GM12878 (cell line): ENCODE measurements around the gene SQSTM1. TPM values are rescaled to one million over a fixed set of nuclear protein-coding genes. Genes with fewer than 3 reads are reported as not detected.

Experiments used
- BHLHE40 ChIP-seq, 2 experiments: fragments of 450-650 bp in 1 of 2; IDR thresholded peaks; 2 replicates each; pipeline ENCODE4 v1.6.1; 2011 to 2017; ENCODE audit warnings: low read depth in 2 of 2, borderline replicate concordance in 1 of 2, improper control_type of control experiment in 1 of 2, low read length in 1 of 2, mild to moderate bottlenecking in 1 of 2
- CTCF ChIP-seq, 3 experiments: IDR thresholded peaks in 2 of 3; conservative IDR thresholded peaks in 1 of 3; 2 replicates each; pipeline ENCODE4 v1.5.1; 2011; ENCODE audit warnings: low read depth in 3 of 3, low read length in 3 of 3, mild to moderate bottlenecking in 3 of 3, control low read depth in 2 of 3, moderate library complexity in 2 of 3, inconsistent platforms in 1 of 3, mixed read lengths in 1 of 3; ENCODE audit not compliant: control insufficient read depth in 2 of 3, insufficient read depth in 1 of 3; ENCODE audit errors: extremely low read depth in 1 of 3
- PRDM15 ChIP-seq: fragments of 450-650 bp; formaldehyde crosslinking; IDR thresholded peaks from 2 replicates; pipeline ENCODE4 v1.4.0; 2020; ENCODE audit warnings: mild to moderate bottlenecking, moderate library complexity
- USF2 ChIP-seq: IDR thresholded peaks from 2 replicates; pipeline ENCODE4 v1.6.1; 2011; ENCODE audit warnings: low read depth, low read length, improper control_type of control experiment, borderline replicate concordance
- ZBTB4 ChIP-seq: fragments of 450-650 bp; formaldehyde crosslinking; IDR thresholded peaks from 2 replicates; pipeline ENCODE4 v1.4.0; 2022; ENCODE audit warnings: mild to moderate bottlenecking, moderate library complexity
- ZNF592 ChIP-seq: fragments of 450-650 bp; IDR thresholded peaks from 2 replicates; pipeline ENCODE4 v1.6.1; 2017; ENCODE audit warnings: mild to moderate bottlenecking, moderate library complexity
- polyA plus RNA-seq, 11 experiments: library from polyadenylated mRNA; depleted of rRNA in 4 of 11; unstranded in 6 of 11; stranded (reverse) in 5 of 11; fragments of >200 nt; fragmentation: Nextera tagmentation in 4 of 11; fragmentation: Illumina TruSeq in 1 of 11; extraction: Ambion mirVana in 4 of 11; extraction: Trizol in 1 of 11; gene quantifications; 1 replicate in 1 of 11; 2 replicates in 10 of 11; pipeline versions ENCODE4 v1.2.1 to v1.2.3, GENCODE V29; 2011 to 2016; ENCODE audit warnings: inconsistent platforms in 2 of 11, missing spikeins in 2 of 11, low read depth in 1 of 11
- total RNA-seq, 4 experiments: library from RNA; depleted of rRNA in 3 of 4; stranded (reverse); fragments of >200 nt in 3 of 4; fragmentation: Illumina TruSeq in 1 of 4; extraction: Trizol in 1 of 4; gene quantifications; 2 replicates each; pipeline versions ENCODE4 v1.2.1 to v1.2.3, GENCODE V29; 2013 to 2021

The SQSTM1 gene
- total and polyA plus RNA-seq, 10 of the 15 experiments (the other 5 are each of a cell fraction or from before 2014, with no cell fraction given), result 6.3 to 138 (median 62.1) TPM

GRCh38 chr5:179854356-179854755, 33.7 kb downstream of the SQSTM1 start (continued):
- no peak for TF ChIP-seq PRDM15 (CRISPR knock-in tag)
- TF ChIP-seq ZBTB4 (CRISPR knock-in tag), result no peak
- TF ChIP-seq USF2, result no peak
- no peak for TF ChIP-seq BHLHE40 (IDR thresholded peaks at IDR 0.05; ENCODE audit: borderline replicate concordance in 1 of 2, low read depth in 2 of 2, low read length in 1 of 2)
- no peak for TF ChIP-seq ZNF592
- no peak for TF ChIP-seq CTCF (IDR thresholded peaks at IDR 0.05 in 2 of 3, conservative IDR thresholded peaks at IDR 0.05 in 1 of 3; ENCODE audit: control insufficient read depth in 2 of 3, extremely low read depth in 1 of 3, insufficient read depth in 1 of 3, low read depth in 3 of 3, low read length in 3 of 3)
